Neural progenitor cell (in vitro differentiated cells): ENCODE data around the gene SNX22. TPM values are rescaled to one million over a fixed set of nuclear protein-coding genes. Genes with fewer than 3 reads are reported as not detected.
"Not testable (repeated sequence)": the region's sequence is repeated elsewhere in the genome, so short reads cannot be mapped to it uniquely, and the experiment has no call there.

Experiments
- DNase-seq: peaks from one replicate; pipeline ENCODE4 v3.0.0-alpha.2; 2016; ENCODE audit warnings: low spot score
- H2AFZ ChIP-seq: fragments of 200-600 bp; sonication (generic); replicated peaks from 2 replicates; pipeline ENCODE4 v1.6.1; 2016; ENCODE audit warnings: antibody characterized with exemption
- H3F3A ChIP-seq: fragments of 200-600 bp; sonication (generic); 2 replicates; pipeline ENCODE4 v1.6.1; 2016; ENCODE audit warnings: antibody characterized with exemption, low read depth
- H3K27ac ChIP-seq: fragments of 200-600 bp; sonication (generic); 2 replicates; pipeline ENCODE4 v1.5.1; 2016; ENCODE audit warnings: mild to moderate bottlenecking
- H3K27me3 ChIP-seq: fragments of 200-600 bp; sonication (generic); 2 replicates; pipeline ENCODE4 v1.6.1; 2016; ENCODE audit warnings: mild to moderate bottlenecking, moderate library complexity
- H3K36me3 ChIP-seq: fragments of 200-600 bp; sonication (generic); 2 replicates; pipeline ENCODE4 v1.5.1; 2016
- H3K4me1 ChIP-seq: fragments of 200-600 bp; sonication (generic); 2 replicates; pipeline ENCODE4 v1.6.1; 2016; ENCODE audit warnings: mixed run types
- H3K4me2 ChIP-seq: fragments of 200-600 bp; sonication (generic); 2 replicates; pipeline ENCODE4 v1.6.1; 2016
- H3K4me3 ChIP-seq: fragments of 200-600 bp; sonication (generic); 2 replicates; pipeline ENCODE4 v1.5.1; 2016
- H3K79me2 ChIP-seq: fragments of 200-600 bp; sonication (generic); 2 replicates; pipeline ENCODE4 v1.6.1; 2016; ENCODE audit warnings: low read depth
- H3K9ac ChIP-seq: fragments of 200-600 bp; sonication (generic); 2 replicates; pipeline ENCODE4 v1.6.1; 2016
- H3K9me3 ChIP-seq: fragments of 200-600 bp; sonication (generic); 2 replicates; pipeline ENCODE4 v1.5.1; 2016; ENCODE audit warnings: low read depth
- H4K20me1 ChIP-seq: fragments of 200-600 bp; sonication (generic); 2 replicates; pipeline ENCODE4 v1.6.1; 2016; ENCODE audit warnings: low read depth
- H3K27ac Mint-ChIP-seq: 3 replicates; pipeline ENCODE4 v1.8.0; 2021; ENCODE audit warnings: mixed read lengths
- H3K27me3 Mint-ChIP-seq: 2 replicates; pipeline ENCODE4 v1.8.0; 2022; ENCODE audit warnings: low read depth, mild to moderate bottlenecking, inconsistent platforms, moderate library complexity, mixed read lengths; ENCODE audit not compliant: insufficient read depth
- H3K36me3 Mint-ChIP-seq: 3 replicates; pipeline ENCODE4 v1.8.0; 2021; ENCODE audit warnings: mixed read lengths
- H3K4me1 Mint-ChIP-seq: 3 replicates; pipeline ENCODE4 v1.8.0; 2021; ENCODE audit warnings: mixed read lengths
- H3K4me3 Mint-ChIP-seq: 3 replicates; pipeline ENCODE4 v1.8.0; 2021; ENCODE audit warnings: mild to moderate bottlenecking, moderate library complexity, mixed read lengths
- H3K9me3 Mint-ChIP-seq: 3 replicates; pipeline ENCODE4 v1.8.0; 2020; ENCODE audit warnings: mixed read lengths
- EZH2 ChIP-seq: fragments of 200-600 bp; sonication (generic); IDR thresholded peaks from 2 replicates; pipeline ENCODE4 v1.6.1; 2017; ENCODE audit warnings: antibody characterized with exemption, mild to moderate bottlenecking, moderate library complexity
- EZH2phosphoT487 ChIP-seq: fragments of 200-600 bp; sonication (generic); IDR thresholded peaks from 2 replicates; pipeline ENCODE4 v1.6.1; 2017; ENCODE audit warnings: antibody characterized with exemption
- total RNA-seq: library from RNA; depleted of rRNA; stranded (reverse); fragments of >200 nt; gene quantifications from 2 replicates; pipeline ENCODE4 v1.2.3, GENCODE V29; 2015; ENCODE audit warnings: low replicate concordance
- TF ChIP-seq, protein P1 (sequence below): fragments of 200-600 bp; sonication (generic); IDR thresholded peaks from 2 replicates; pipeline ENCODE4 v1.5.1; 2017; ENCODE audit warnings: antibody characterized with exemption, mild to moderate bottlenecking

Gene SNX22
- total RNA-seq, 1 donor from 2014 or later: 4.0 TPM

DNA sequence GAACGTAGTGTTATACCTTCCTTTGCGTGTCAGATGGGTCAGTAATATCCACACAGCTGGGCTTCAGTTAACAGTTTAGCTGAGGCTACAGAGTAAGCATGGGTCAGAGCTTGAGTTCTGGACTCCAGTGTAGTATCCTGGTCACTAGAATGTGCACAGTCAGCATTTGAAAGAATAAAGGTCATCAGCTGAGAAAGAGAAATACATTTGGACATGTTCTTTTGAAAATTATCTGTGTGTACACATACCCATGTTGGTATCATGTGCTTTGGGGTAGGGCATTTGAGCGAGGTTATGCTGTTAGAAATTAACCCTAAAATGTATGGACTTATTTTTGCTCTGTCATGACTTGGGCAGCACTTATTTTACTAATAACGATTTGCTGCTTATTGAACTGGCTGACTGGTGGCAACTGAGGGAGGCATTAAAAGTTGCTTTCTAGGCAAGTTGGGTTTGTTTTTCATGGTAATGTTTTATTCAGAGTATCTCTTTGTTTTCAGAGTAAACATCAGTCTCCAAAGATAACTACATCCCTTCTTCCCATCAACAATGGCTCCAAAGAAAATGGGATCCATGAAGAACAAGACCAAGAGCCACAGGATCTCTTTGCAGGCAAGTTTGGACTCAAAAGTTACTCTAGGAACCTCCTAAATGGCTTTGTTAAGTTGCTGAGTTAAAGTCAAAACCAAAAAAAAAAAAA lies 39.3 kb upstream of the SNX22 start:
- no peaks in the 10 kb centered on the region for H3K27me3 ChIP-seq
- Mint-ChIP-seq H3K4me1 (peaks cover 4% of the 10 kb centered on the region), H3K4me3 (no peak overlapping the region), H3K9me3 (no peaks in the 10 kb centered on the region), H3K27me3 (peaks cover 2% of the 10 kb centered on the region), H3K36me3 (peaks cover 12% of the 10 kb centered on the region), H3K27ac (no peak overlapping the region)
- TF ChIP-seq, protein P1, sequence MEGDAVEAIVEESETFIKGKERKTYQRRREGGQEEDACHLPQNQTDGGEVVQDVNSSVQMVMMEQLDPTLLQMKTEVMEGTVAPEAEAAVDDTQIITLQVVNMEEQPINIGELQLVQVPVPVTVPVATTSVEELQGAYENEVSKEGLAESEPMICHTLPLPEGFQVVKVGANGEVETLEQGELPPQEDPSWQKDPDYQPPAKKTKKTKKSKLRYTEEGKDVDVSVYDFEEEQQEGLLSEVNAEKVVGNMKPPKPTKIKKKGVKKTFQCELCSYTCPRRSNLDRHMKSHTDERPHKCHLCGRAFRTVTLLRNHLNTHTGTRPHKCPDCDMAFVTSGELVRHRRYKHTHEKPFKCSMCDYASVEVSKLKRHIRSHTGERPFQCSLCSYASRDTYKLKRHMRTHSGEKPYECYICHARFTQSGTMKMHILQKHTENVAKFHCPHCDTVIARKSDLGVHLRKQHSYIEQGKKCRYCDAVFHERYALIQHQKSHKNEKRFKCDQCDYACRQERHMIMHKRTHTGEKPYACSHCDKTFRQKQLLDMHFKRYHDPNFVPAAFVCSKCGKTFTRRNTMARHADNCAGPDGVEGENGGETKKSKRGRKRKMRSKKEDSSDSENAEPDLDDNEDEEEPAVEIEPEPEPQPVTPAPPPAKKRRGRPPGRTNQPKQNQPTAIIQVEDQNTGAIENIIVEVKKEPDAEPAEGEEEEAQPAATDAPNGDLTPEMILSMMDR: no peak
- TF ChIP-seq EZH2: no peak
- TF ChIP-seq EZH2phosphoT487: no peak
- H3K4me2 ChIP-seq: no peak overlapping the region
- H3K9ac ChIP-seq: no peak overlapping the region
- H3F3A ChIP-seq: no peaks in the 10 kb centered on the region
- no peak overlapping the region for H2AFZ ChIP-seq
- no peak overlapping the region for H3K27ac ChIP-seq
- H3K4me1 ChIP-seq: peaks cover 10% of the 10 kb centered on the region
- peaks cover 47% of the 10 kb centered on the region for H3K79me2 ChIP-seq
- peaks cover 21% of the 10 kb centered on the region for H4K20me1 ChIP-seq
- H3K36me3 ChIP-seq: no peaks in the 10 kb centered on the region
- DNase-seq: no peak
- H3K4me3 ChIP-seq: no peak overlapping the region
- no peaks in the 10 kb centered on the region for H3K9me3 ChIP-seq

DNA sequence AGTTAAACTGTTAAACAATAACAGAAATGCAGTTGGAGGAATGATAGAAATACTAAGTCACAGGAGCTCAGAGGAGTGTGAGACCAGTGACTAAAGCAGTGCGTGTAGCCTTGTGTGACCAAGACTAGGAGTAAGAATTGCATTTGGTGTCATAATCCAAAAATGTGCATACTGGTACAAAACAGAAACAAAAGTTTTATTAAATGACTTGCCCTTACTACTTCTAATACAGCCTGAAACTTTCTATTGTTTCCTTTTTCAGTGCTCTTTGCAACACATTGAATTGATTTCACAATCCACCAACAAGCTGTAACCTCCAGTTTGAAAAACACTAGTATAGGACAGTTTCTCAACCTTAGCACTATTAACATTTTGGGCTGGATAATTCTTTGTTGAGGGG lies 38.6 kb upstream of the SNX22 start:
- TF ChIP-seq EZH2: no peak
- TF ChIP-seq, protein P1: no peak
- no peak for TF ChIP-seq EZH2phosphoT487
- no peak for DNase-seq
- Histone ChIP-seq H3K27me3 (no peaks in the 10 kb centered on the region), H3K4me2 (no peak overlapping the region), H3K4me1 (peaks cover 10% of the 10 kb centered on the region), H3K4me3 (no peak overlapping the region), H3K9me3 (no peaks in the 10 kb centered on the region), H3K36me3 (no peaks in the 10 kb centered on the region), H3K79me2 (peaks cover 40% of the 10 kb centered on the region), H2AFZ (no peak overlapping the region), H4K20me1 (peaks cover 19% of the 10 kb centered on the region), H3F3A (no peaks in the 10 kb centered on the region), H3K27ac (no peak overlapping the region), H3K9ac (no peak overlapping the region)
- Mint-ChIP-seq H3K4me1 (peaks cover 4% of the 10 kb centered on the region), H3K27me3 (peaks cover 2% of the 10 kb centered on the region), H3K36me3 (peaks cover 12% of the 10 kb centered on the region), H3K4me3 (no peak overlapping the region), H3K27ac (no peak overlapping the region), H3K9me3 (no peaks in the 10 kb centered on the region)

DNA sequence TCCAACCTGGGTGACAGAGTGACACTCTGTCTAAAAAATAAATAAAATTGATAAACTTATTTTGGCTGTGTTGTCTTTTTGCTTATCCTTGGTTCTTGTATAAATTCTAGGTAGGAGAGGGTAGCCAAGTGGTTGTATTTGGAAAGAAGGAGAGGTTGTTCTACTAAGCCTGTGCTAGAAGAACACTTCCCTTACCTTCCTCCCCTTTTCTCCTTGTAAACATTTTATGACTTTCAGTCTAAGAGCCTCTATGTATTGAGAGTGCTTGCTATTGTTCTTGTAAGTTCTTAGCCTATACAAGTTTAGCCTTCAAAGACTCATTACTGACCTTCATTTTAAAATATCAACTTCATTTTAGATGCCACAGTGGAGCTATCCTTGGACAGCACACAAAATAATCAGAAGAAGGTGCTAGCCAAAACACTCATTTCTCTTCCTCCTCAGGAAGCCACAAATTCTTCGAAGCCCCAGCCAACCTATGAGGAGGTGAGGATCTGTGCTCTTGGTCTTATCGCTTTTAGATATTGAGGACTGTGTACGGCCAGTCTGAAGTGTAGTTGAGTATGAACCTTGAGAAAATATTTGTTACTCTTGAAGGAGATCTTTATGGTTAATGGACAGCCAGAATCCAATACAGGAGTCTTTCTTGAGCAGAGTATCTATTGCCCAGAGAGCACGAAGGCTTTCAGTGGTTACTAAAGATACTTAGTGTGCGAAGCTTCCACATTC lies 33.6 kb upstream of the SNX22 start:
- Mint-ChIP-seq H3K4me1 (no peaks in the 10 kb centered on the region), H3K27me3 (peaks cover 2% of the 10 kb centered on the region), H3K36me3 (peaks cover 14% of the 10 kb centered on the region), H3K9me3 (no peaks in the 10 kb centered on the region), H3K27ac (no peak overlapping the region), H3K4me3 (no peak overlapping the region)
- Histone ChIP-seq H3K4me1 (no peaks in the 10 kb centered on the region), H2AFZ (no peak overlapping the region), H3K79me2 (no peaks in the 10 kb centered on the region), H3K9ac (no peak overlapping the region), H3K36me3 (no peaks in the 10 kb centered on the region), H3K4me3 (no peak overlapping the region), H3K4me2 (no peak overlapping the region), H3K27me3 (no peaks in the 10 kb centered on the region), H3K27ac (no peak overlapping the region), H4K20me1 (no peaks in the 10 kb centered on the region), H3K9me3 (no peaks in the 10 kb centered on the region), H3F3A (no peaks in the 10 kb centered on the region)
- TF ChIP-seq EZH2: no peak
- no peak for TF ChIP-seq EZH2phosphoT487
- TF ChIP-seq, protein P1: no peak
- no peak for DNase-seq

DNA sequence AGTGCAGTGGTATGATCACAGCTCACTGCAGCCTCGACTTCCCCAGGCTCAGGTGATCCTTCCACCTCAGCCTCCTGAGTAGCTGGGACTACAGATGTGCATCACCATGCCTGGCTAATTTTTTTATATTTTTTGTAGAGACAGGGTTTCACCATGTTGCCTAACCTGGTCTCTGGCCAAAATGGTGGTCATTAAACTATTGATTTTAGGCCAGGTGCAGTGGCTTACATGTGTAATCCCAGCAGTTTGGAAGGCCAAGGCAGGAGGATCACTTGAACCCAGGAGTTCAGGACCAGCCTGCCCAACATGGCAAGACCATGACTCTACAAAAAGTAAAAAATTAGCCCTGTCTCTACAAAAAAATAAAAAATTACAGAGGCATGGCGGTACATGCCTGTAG lies 31.2 kb upstream of the SNX22 start:
- not testable (repeated sequence) for H3K9me3 Mint-ChIP-seq, H3K4me1 ChIP-seq, H3F3A ChIP-seq, H3K9ac ChIP-seq, H3K27ac ChIP-seq, H3K27me3 Mint-ChIP-seq, H3K4me2 ChIP-seq, H3K4me1 Mint-ChIP-seq, H3K27me3 ChIP-seq, H3K36me3 ChIP-seq, H3K79me2 ChIP-seq, H3K4me3 Mint-ChIP-seq, H4K20me1 ChIP-seq, H3K4me3 ChIP-seq, H2AFZ ChIP-seq, H3K9me3 ChIP-seq, H3K27ac Mint-ChIP-seq, DNase-seq
- H3K36me3 Mint-ChIP-seq: peaks cover 13% of the 10 kb centered on the region
